DOHH2 (cell line): ENCODE measurements around the gene MAP4K2.

Experiments
- H3F3A ChIP-seq: fragments of 200-600 bp; sonication (generic), shearing (Covaris generic); 2 replicates; pipeline ENCODE4 v1.6.0; 2016; ENCODE audit warnings: antibody characterized with exemption, mild to moderate bottlenecking; ENCODE audit not compliant: control insufficient read depth, insufficient read depth
- H3K27ac ChIP-seq: fragments of 200-600 bp; sonication (generic); 2 replicates; pipeline ENCODE4 v1.5.1; 2014; ENCODE audit warnings: low read depth, mild to moderate bottlenecking, low read length, moderate library complexity
- H3K27me3 ChIP-seq: fragments of 200-600 bp; sonication (generic); 2 replicates; pipeline ENCODE4 v1.6.1; 2014; ENCODE audit warnings: mild to moderate bottlenecking, low read length, mixed read lengths; ENCODE audit not compliant: control insufficient read depth
- H3K36me3 ChIP-seq: fragments of 200-600 bp; sonication (generic); 2 replicates; pipeline ENCODE4 v1.6.1; 2014; ENCODE audit warnings: mild to moderate bottlenecking, low read length, moderate library complexity, mixed read lengths; ENCODE audit not compliant: control insufficient read depth
- H3K4me1 ChIP-seq: fragments of 200-600 bp; sonication (generic); 2 replicates; pipeline ENCODE4 v1.6.1; 2014; ENCODE audit warnings: mild to moderate bottlenecking, low read length, mixed read lengths; ENCODE audit not compliant: control insufficient read depth
- H3K4me2 ChIP-seq: fragments of 200-600 bp; sonication (generic); 2 replicates; pipeline ENCODE4 v1.6.0; 2014; ENCODE audit warnings: mild to moderate bottlenecking, low read length, moderate library complexity
- H3K4me3 ChIP-seq: fragments of 200-600 bp; sonication (generic); 2 replicates; pipeline ENCODE4 v1.5.1; 2014; ENCODE audit warnings: mild to moderate bottlenecking, low read length, mixed read lengths
- H3K79me2 ChIP-seq: fragments of 200-600 bp; sonication (generic); 2 replicates; pipeline ENCODE4 v1.6.1; 2014; ENCODE audit warnings: mild to moderate bottlenecking, low read length, mixed read lengths; ENCODE audit not compliant: control insufficient read depth
- H3K9me2 ChIP-seq: fragments of 200-600 bp; sonication (generic); replicated peaks from 2 replicates; pipeline ENCODE4 v1.6.1; 2014; ENCODE audit warnings: mild to moderate bottlenecking, low read length, mixed read lengths; ENCODE audit not compliant: control insufficient read depth
- H3K9me3 ChIP-seq: fragments of 200-600 bp; sonication (generic); 2 replicates; pipeline ENCODE4 v1.6.1; 2014; ENCODE audit warnings: antibody characterized with exemption, low read length, mixed read lengths; ENCODE audit not compliant: control insufficient read depth, insufficient read depth
- H4K20me1 ChIP-seq: fragments of 200-600 bp; sonication (generic); 2 replicates; pipeline ENCODE4 v1.6.0; 2014; ENCODE audit warnings: low read depth, mild to moderate bottlenecking, antibody characterized with exemption, low read length, moderate library complexity; ENCODE audit not compliant: control insufficient read depth, insufficient read depth
- CTCF ChIP-seq: fragments of 200-600 bp; sonication (generic); IDR thresholded peaks from one replicate; pipeline ENCODE4 v1.5.1; 2014; ENCODE audit warnings: antibody characterized with exemption, mild to moderate bottlenecking, low read depth, low read length; ENCODE audit not compliant: poor library complexity, severe bottlenecking
- EZH2phosphoT487 ChIP-seq: fragments of 200-600 bp; sonication (generic); IDR thresholded peaks from 2 replicates; pipeline ENCODE4 v1.6.1; 2017; ENCODE audit warnings: borderline replicate concordance, mild to moderate bottlenecking, antibody characterized with exemption, low read length, moderate library complexity, mixed read lengths

The MAP4K2 gene

GRCh38 chr11:64739871-64740270, 63.1 kb downstream of the MAP4K2 start:
- TF ChIP-seq CTCF (no peak), EZH2phosphoT487 (no peak)
- Histone ChIP-seq H3K9me3 (no peaks in the 10 kb centered on the region), H3K36me3 (peaks cover 53% of the 10 kb centered on the region), H3K27me3 (no peaks in the 10 kb centered on the region), H3K79me2 (peaks cover 15% of the 10 kb centered on the region), H3K4me2 (no peak overlapping the region), H3K9me2 (no peaks in the 10 kb centered on the region), H3F3A (peaks cover 3% of the 10 kb centered on the region; the same call in 1 of the 2 replicates), H3K4me3 (no peak overlapping the region), H3K4me1 (peaks cover 25% of the 10 kb centered on the region), H3K27ac (no peak overlapping the region), H4K20me1 (peaks cover 6% of the 10 kb centered on the region; the same call in 1 of the 2 replicates)

- H3K27ac ChIP-seq, result no peak overlapping the region
- no peaks in the 10 kb centered on the region for H3F3A ChIP-seq
- H3K4me2 ChIP-seq, result no peak overlapping the region
- no peaks in the 10 kb centered on the region for H3K9me2 ChIP-seq
- H3K4me3 ChIP-seq, result no peak overlapping the region
- TF ChIP-seq EZH2phosphoT487 (no peak), CTCF (no peak)
- H3K9me3 ChIP-seq, result no peaks in the 10 kb centered on the region
- H3K4me1 ChIP-seq, result no peaks in the 10 kb centered on the region
- H4K20me1 ChIP-seq, result no peaks in the 10 kb centered on the region
- peaks cover 60% of the 10 kb centered on the region for H3K36me3 ChIP-seq
- H3K79me2 ChIP-seq, result peaks cover 1% of the 10 kb centered on the region
- no peaks in the 10 kb centered on the region for H3K27me3 ChIP-seq
Measured at GRCh38 chr11:64736654-64737053, 66.4 kb downstream of the MAP4K2 start.

- Histone ChIP-seq H3K27me3 (no peaks in the 10 kb centered on the region), H3F3A (no peaks in the 10 kb centered on the region), H3K79me2 (no peaks in the 10 kb centered on the region), H3K36me3 (peaks cover 58% of the 10 kb centered on the region), H3K27ac (no peak overlapping the region), H3K4me2 (no peak overlapping the region), H3K4me1 (no peaks in the 10 kb centered on the region), H3K9me2 (no peaks in the 10 kb centered on the region), H3K9me3 (no peaks in the 10 kb centered on the region), H3K4me3 (no peak overlapping the region), H4K20me1 (no peaks in the 10 kb centered on the region)
- no peak for TF ChIP-seq EZH2phosphoT487
- TF ChIP-seq CTCF, result no peak
Measured at GRCh38 chr11:64735725-64736259, 67.2 kb downstream of the MAP4K2 start.
